ENCODE data around the gene HSD17B3. TPM values are rescaled to one million over a fixed set of nuclear protein-coding genes. Genes with fewer than 3 reads are reported as not detected.
A peak's percentile ranks its signal among the peaks of the same experiment; 100 is the strongest.
"Not testable (repeated sequence)": the region's sequence is repeated elsewhere in the genome, so short reads cannot be mapped to it uniquely, and the experiment has no call there.

Gene HSD17B3
- total RNA-seq, 1 donor from 2014 or later, result not detected

DNA sequence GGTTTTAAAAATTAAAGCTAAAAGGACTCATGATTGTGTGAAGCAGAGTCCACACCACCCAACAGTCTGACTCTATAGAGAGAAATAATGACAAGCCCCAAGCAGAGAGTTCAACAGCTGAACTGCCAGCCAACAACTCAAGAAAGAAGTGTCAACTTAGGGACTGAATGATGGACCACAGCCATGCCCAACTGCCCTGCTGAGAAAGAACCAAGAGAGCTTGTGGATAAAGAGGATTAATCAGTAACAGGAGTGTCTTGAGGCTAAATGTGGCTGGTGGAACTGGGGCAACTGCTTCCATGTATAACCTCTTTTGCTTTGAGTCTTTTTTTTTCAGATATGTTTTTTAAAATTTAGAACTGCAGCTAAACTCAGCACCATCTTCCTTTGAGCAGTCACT, 109.3 kb downstream of the HSD17B3 start:
- Mint-ChIP-seq H3K9me3 (peaks cover 23% of the 10 kb centered on the region), H3K4me3 (no peak overlapping the region), H3K27ac (no peak overlapping the region), H3K36me3 (no peaks in the 10 kb centered on the region), H3K27me3 (ENCODE audit: insufficient read depth, low read depth) (peaks cover 9% of the 10 kb centered on the region), H3K4me1 (peaks cover 3% of the 10 kb centered on the region)
- TF ChIP-seq, protein P1, sequence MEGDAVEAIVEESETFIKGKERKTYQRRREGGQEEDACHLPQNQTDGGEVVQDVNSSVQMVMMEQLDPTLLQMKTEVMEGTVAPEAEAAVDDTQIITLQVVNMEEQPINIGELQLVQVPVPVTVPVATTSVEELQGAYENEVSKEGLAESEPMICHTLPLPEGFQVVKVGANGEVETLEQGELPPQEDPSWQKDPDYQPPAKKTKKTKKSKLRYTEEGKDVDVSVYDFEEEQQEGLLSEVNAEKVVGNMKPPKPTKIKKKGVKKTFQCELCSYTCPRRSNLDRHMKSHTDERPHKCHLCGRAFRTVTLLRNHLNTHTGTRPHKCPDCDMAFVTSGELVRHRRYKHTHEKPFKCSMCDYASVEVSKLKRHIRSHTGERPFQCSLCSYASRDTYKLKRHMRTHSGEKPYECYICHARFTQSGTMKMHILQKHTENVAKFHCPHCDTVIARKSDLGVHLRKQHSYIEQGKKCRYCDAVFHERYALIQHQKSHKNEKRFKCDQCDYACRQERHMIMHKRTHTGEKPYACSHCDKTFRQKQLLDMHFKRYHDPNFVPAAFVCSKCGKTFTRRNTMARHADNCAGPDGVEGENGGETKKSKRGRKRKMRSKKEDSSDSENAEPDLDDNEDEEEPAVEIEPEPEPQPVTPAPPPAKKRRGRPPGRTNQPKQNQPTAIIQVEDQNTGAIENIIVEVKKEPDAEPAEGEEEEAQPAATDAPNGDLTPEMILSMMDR (IDR thresholded peaks at IDR 0.05), result no peak
- TF ChIP-seq EZH2phosphoT487 (IDR thresholded peaks at IDR 0.05) (no peak), EZH2 (IDR thresholded peaks at IDR 0.05) (no peak)
- Histone ChIP-seq H3K4me1 (no peaks in the 10 kb centered on the region), H4K20me1 (ENCODE audit: low read depth) (no peaks in the 10 kb centered on the region), H3K27me3 (peaks cover 4% of the 10 kb centered on the region), H3K4me2 (no peak overlapping the region), H3K4me3 (no peak overlapping the region), H3K9me3 (ENCODE audit: low read depth) (no peaks in the 10 kb centered on the region), H3K27ac (no peak overlapping the region), H3K36me3 (no peaks in the 10 kb centered on the region), H3K9ac (no peak overlapping the region), H3K79me2 (ENCODE audit: low read depth) (no peaks in the 10 kb centered on the region), H3F3A (ENCODE audit: low read depth) (no peaks in the 10 kb centered on the region), H2AFZ (replicated peaks) (no peak overlapping the region)
- no peak for DNase-seq (ENCODE audit: low spot score)

DNA sequence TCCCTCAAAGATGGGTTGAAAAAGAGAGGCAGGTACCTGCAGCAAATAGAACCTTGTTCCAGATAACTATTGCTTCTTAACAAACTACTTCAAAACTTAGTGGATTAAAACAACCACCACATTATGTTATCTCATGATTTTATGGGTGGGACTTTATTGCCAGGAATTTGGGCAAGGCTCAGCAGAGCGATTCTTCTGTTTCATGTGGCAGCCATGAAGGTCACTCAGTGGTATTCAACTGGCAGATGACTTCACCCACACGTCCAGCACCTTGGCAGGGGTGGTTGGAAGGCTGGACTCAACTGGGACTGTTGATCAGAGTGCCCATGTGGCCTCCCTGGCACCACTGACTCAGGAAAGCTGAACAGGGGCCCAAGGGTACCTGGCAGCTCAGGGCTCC, 112.0 kb downstream of the HSD17B3 start:
- H3K36me3 ChIP-seq, result no peaks in the 10 kb centered on the region
- DNase-seq (ENCODE audit: low spot score), result no peak
- no peak overlapping the region for H3K4me3 Mint-ChIP-seq
- H3K4me2 ChIP-seq, result no peak overlapping the region
- H3K27me3 Mint-ChIP-seq (ENCODE audit: insufficient read depth, low read depth), result peaks cover 9% of the 10 kb centered on the region
- H3K9ac ChIP-seq, result no peak overlapping the region
- H3K4me1 ChIP-seq, result peaks cover 11% of the 10 kb centered on the region
- TF ChIP-seq EZH2phosphoT487 (IDR thresholded peaks at IDR 0.05) (no peak), EZH2 (IDR thresholded peaks at IDR 0.05) (no peak)
- TF ChIP-seq, protein P1 (IDR thresholded peaks at IDR 0.05), result no peak
- H3K9me3 ChIP-seq (ENCODE audit: low read depth), result no peaks in the 10 kb centered on the region
- peaks cover 10% of the 10 kb centered on the region for H3F3A ChIP-seq (ENCODE audit: low read depth)
- peaks cover 5% of the 10 kb centered on the region for H3K27me3 ChIP-seq
- H3K79me2 ChIP-seq (ENCODE audit: low read depth), result no peaks in the 10 kb centered on the region
- peaks cover 26% of the 10 kb centered on the region for H3K9me3 Mint-ChIP-seq
- H4K20me1 ChIP-seq (ENCODE audit: low read depth), result no peaks in the 10 kb centered on the region
- H3K4me3 ChIP-seq, result no peak overlapping the region
- peaks cover 11% of the 10 kb centered on the region for H3K4me1 Mint-ChIP-seq
- H3K36me3 Mint-ChIP-seq, result no peaks in the 10 kb centered on the region
- no peak overlapping the region for H3K27ac ChIP-seq
- no peak overlapping the region for H3K27ac Mint-ChIP-seq
- H2AFZ ChIP-seq (replicated peaks), result no peak overlapping the region

DNA sequence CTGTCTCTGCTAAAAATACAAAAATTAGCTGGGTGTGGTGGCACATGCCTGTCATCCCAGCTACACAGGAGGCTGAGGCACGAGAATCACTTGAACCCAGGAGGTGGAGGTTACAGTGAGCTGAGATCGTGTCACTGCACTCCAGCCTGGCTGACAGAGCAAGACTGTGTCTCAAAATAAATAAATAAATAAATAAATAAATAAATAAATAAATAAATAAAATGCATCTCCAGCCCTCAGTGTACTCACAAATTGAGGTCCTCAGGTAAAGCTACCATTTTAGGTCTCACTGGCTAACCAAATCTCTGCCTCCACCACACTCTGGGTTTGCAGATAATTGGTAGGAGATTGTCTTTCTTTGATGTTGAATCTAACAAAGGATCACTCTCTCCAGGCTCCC, 112.4 kb downstream of the HSD17B3 start:
- H3K9me3 Mint-ChIP-seq, result peaks cover 26% of the 10 kb centered on the region
- H3K27me3 ChIP-seq; H3K4me3 ChIP-seq; H3K9me3 ChIP-seq (ENCODE audit: low read depth); DNase-seq (ENCODE audit: low spot score); H3K79me2 ChIP-seq (ENCODE audit: low read depth); H3K27ac ChIP-seq; H3K4me2 ChIP-seq; H3K36me3 Mint-ChIP-seq; H3K36me3 ChIP-seq; H4K20me1 ChIP-seq (ENCODE audit: low read depth); H3K27me3 Mint-ChIP-seq (ENCODE audit: insufficient read depth, low read depth); H3K27ac Mint-ChIP-seq; H2AFZ ChIP-seq (replicated peaks); H3K4me3 Mint-ChIP-seq; H3K9ac ChIP-seq: not testable (repeated sequence)
- Histone ChIP-seq H3F3A (ENCODE audit: low read depth) (peaks cover 10% of the 10 kb centered on the region), H3K4me1 (peaks cover 11% of the 10 kb centered on the region)
- H3K4me1 Mint-ChIP-seq, result peaks cover 11% of the 10 kb centered on the region

DNA sequence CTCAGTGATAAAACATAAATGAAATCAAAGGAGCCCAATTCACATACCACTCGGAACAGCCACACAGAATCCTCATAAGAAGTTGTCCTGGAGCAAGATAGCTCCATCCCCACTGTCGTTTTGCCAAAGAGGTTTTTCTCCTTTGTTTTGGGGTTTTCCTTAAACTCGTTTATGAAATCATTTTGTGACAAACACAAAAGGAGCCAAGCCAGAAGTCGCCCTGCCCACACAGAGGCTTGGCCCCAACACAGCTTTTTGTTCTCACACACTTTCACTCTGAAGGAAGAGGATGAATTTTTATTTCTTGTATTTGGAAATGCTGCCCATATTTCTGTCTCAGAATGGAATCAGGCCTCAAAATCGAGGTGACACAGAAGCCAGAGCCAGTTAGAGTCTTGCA, 113.4 kb downstream of the HSD17B3 start:
- H3K4me3 ChIP-seq, result no peak overlapping the region
- H2AFZ ChIP-seq (replicated peaks), result no peak overlapping the region
- peaks cover 5% of the 10 kb centered on the region for H3K27me3 ChIP-seq
- peaks cover 10% of the 10 kb centered on the region for H3F3A ChIP-seq (ENCODE audit: low read depth)
- TF ChIP-seq EZH2 (IDR thresholded peaks at IDR 0.05), result no peak
- no peak for TF ChIP-seq EZH2phosphoT487 (IDR thresholded peaks at IDR 0.05)
- TF ChIP-seq, protein P1 (IDR thresholded peaks at IDR 0.05), result no peak
- peaks cover 31% of the 10 kb centered on the region for H3K9me3 Mint-ChIP-seq
- no peaks in the 10 kb centered on the region for H3K36me3 ChIP-seq
- no peak overlapping the region for H3K27ac ChIP-seq
- H3K27ac Mint-ChIP-seq, result no peak overlapping the region
- H4K20me1 ChIP-seq (ENCODE audit: low read depth), result no peaks in the 10 kb centered on the region
- H3K4me1 Mint-ChIP-seq, result peaks cover 11% of the 10 kb centered on the region
- no peaks in the 10 kb centered on the region for H3K36me3 Mint-ChIP-seq
- no peaks in the 10 kb centered on the region for H3K79me2 ChIP-seq (ENCODE audit: low read depth)
- H3K9me3 ChIP-seq (ENCODE audit: low read depth), result no peaks in the 10 kb centered on the region
- DNase-seq (ENCODE audit: low spot score), result no peak
- H3K4me1 ChIP-seq, result peaks cover 11% of the 10 kb centered on the region
- no peak overlapping the region for H3K4me2 ChIP-seq
- no peak overlapping the region for H3K9ac ChIP-seq
- peaks cover 10% of the 10 kb centered on the region for H3K27me3 Mint-ChIP-seq (ENCODE audit: insufficient read depth, low read depth)
- H3K4me3 Mint-ChIP-seq, result peak overlapping the region; percentile 19
